ENCODE results near the gene DOK6.
"Not testable (repeated sequence)": the region's sequence is repeated elsewhere in the genome, so short reads cannot be mapped to it uniquely, and the experiment has no call there.

DOK6 gene

GRCh38 chr18:69820538-69820937 lies 419.9 kb downstream of the DOK6 start:
- in situ Hi-C loops (cut with MboI; ENCODE audit: low sequenced_read_pairs) = no loop called here
- no peaks in the 10 kb centered on the region for H3K9me3 ChIP-seq

GRCh38 chr18:69830189-69830588 lies 429.5 kb downstream of the DOK6 start:
- in situ Hi-C loops (cut with MboI; ENCODE audit: low sequenced_read_pairs) = no loop called here
- H3K27me3 ChIP-seq (ENCODE audit: low read depth) = no peaks in the 10 kb centered on the region
- H3K36me3 ChIP-seq (replicated peaks) = no peaks in the 10 kb centered on the region
- no peak overlapping the region for H3K4me3 ChIP-seq
- no peaks in the 10 kb centered on the region for H3K9me3 ChIP-seq
- DNase-seq (ENCODE audit: low spot score in 2 of 2) = no peak
- H3K4me1 ChIP-seq = no peaks in the 10 kb centered on the region

More at GRCh38 chr18:69820538-69820937, 419.9 kb downstream of the DOK6 start:
- Histone ChIP-seq H3K4me3 (no peak overlapping the region), H3K36me3 (replicated peaks) (no peaks in the 10 kb centered on the region), H3K27me3 (ENCODE audit: low read depth) (no peaks in the 10 kb centered on the region), H3K4me1 (no peaks in the 10 kb centered on the region)
- DNase-seq (ENCODE audit: low spot score in 2 of 2) = no peak

- H3K4me3 ChIP-seq; H3K36me3 ChIP-seq (replicated peaks); DNase-seq (ENCODE audit: low spot score in 2 of 2); H3K4me1 ChIP-seq; in situ Hi-C loops (cut with MboI; ENCODE audit: low sequenced_read_pairs); H3K27me3 ChIP-seq (ENCODE audit: low read depth); H3K9me3 ChIP-seq: not testable (repeated sequence)
These were observed 434.3 kb downstream of the DOK6 start for GRCh38 chr18:69834980-69835379.

- DNase-seq (ENCODE audit: low spot score in 2 of 2) = no peak
- in situ Hi-C loops (cut with MboI; ENCODE audit: low sequenced_read_pairs) = no loop called here
- Histone ChIP-seq H3K36me3 (replicated peaks) (no peaks in the 10 kb centered on the region), H3K27me3 (ENCODE audit: low read depth) (no peaks in the 10 kb centered on the region), H3K4me3 (no peak overlapping the region), H3K4me1 (no peaks in the 10 kb centered on the region), H3K9me3 (no peaks in the 10 kb centered on the region)
These were observed 437.3 kb downstream of the DOK6 start for GRCh38 chr18:69838003-69838402.

GRCh38 chr18:69838620-69839411 lies 438.1 kb downstream of the DOK6 start:
- Histone ChIP-seq H3K27me3 (ENCODE audit: low read depth) (no peaks in the 10 kb centered on the region), H3K36me3 (replicated peaks) (no peaks in the 10 kb centered on the region), H3K4me3 (no peak overlapping the region), H3K9me3 (no peaks in the 10 kb centered on the region), H3K4me1 (no peaks in the 10 kb centered on the region)
- peak; percentile 8 to 73 for DNase-seq (ENCODE audit: low spot score in 2 of 2)
- in situ Hi-C loops (cut with MboI; ENCODE audit: low sequenced_read_pairs) = no loop called here

- in situ Hi-C loops (cut with MboI; ENCODE audit: low sequenced_read_pairs) = no loop called here
- Histone ChIP-seq H3K4me1 (no peaks in the 10 kb centered on the region), H3K9me3 (no peaks in the 10 kb centered on the region), H3K27me3 (ENCODE audit: low read depth) (no peaks in the 10 kb centered on the region), H3K36me3 (replicated peaks) (no peaks in the 10 kb centered on the region), H3K4me3 (no peak overlapping the region)
- no peak for DNase-seq (ENCODE audit: low spot score in 2 of 2)
These were observed 438.8 kb downstream of the DOK6 start for GRCh38 chr18:69839497-69839896.

GRCh38 chr18:69840001-69840400 lies 439.3 kb downstream of the DOK6 start:
- no peak for DNase-seq (ENCODE audit: low spot score in 2 of 2)
- no peaks in the 10 kb centered on the region for H3K27me3 ChIP-seq (ENCODE audit: low read depth)
- in situ Hi-C loops (cut with MboI; ENCODE audit: low sequenced_read_pairs) = no loop called here
- H3K36me3 ChIP-seq (replicated peaks) = no peaks in the 10 kb centered on the region
- no peak overlapping the region for H3K4me3 ChIP-seq
- no peaks in the 10 kb centered on the region for H3K4me1 ChIP-seq
- no peaks in the 10 kb centered on the region for H3K9me3 ChIP-seq

GRCh38 chr18:69840445-69840844 lies 439.8 kb downstream of the DOK6 start:
- H3K27me3 ChIP-seq (ENCODE audit: low read depth) = no peaks in the 10 kb centered on the region
- no peak for DNase-seq (ENCODE audit: low spot score in 2 of 2)
- H3K36me3 ChIP-seq (replicated peaks) = no peaks in the 10 kb centered on the region
- in situ Hi-C loops (cut with MboI; ENCODE audit: low sequenced_read_pairs) = no loop called here
- no peak overlapping the region for H3K4me3 ChIP-seq
- no peaks in the 10 kb centered on the region for H3K9me3 ChIP-seq
- H3K4me1 ChIP-seq = no peaks in the 10 kb centered on the region

- no peak for DNase-seq (ENCODE audit: low spot score in 2 of 2)
- Histone ChIP-seq H3K27me3 (ENCODE audit: low read depth) (no peaks in the 10 kb centered on the region), H3K9me3 (no peaks in the 10 kb centered on the region), H3K36me3 (replicated peaks) (no peaks in the 10 kb centered on the region), H3K4me3 (no peak overlapping the region), H3K4me1 (no peaks in the 10 kb centered on the region)
- in situ Hi-C loops (cut with MboI; ENCODE audit: low sequenced_read_pairs) = no loop called here
These were observed 440.4 kb downstream of the DOK6 start for GRCh38 chr18:69841117-69841516.

- no peaks in the 10 kb centered on the region for H3K9me3 ChIP-seq
- in situ Hi-C loops (cut with MboI; ENCODE audit: low sequenced_read_pairs) = no loop called here
- no peaks in the 10 kb centered on the region for H3K4me1 ChIP-seq
- no peak overlapping the region for H3K4me3 ChIP-seq
- DNase-seq (ENCODE audit: low spot score in 2 of 2) = no peak
- no peaks in the 10 kb centered on the region for H3K27me3 ChIP-seq (ENCODE audit: low read depth)
- no peaks in the 10 kb centered on the region for H3K36me3 ChIP-seq (replicated peaks)
These were observed 442.3 kb downstream of the DOK6 start for GRCh38 chr18:69843015-69843414.

GRCh38 chr18:69844656-69845055 lies 444.0 kb downstream of the DOK6 start:
- Histone ChIP-seq H3K4me1 (no peaks in the 10 kb centered on the region), H3K9me3 (no peaks in the 10 kb centered on the region), H3K4me3 (no peak overlapping the region), H3K36me3 (replicated peaks) (no peaks in the 10 kb centered on the region), H3K27me3 (ENCODE audit: low read depth) (no peaks in the 10 kb centered on the region)
- DNase-seq (ENCODE audit: low spot score in 2 of 2) = no peak
- in situ Hi-C loops (cut with MboI; ENCODE audit: low sequenced_read_pairs) = no loop called here

- no peak for DNase-seq (ENCODE audit: low spot score in 2 of 2)
- no peak overlapping the region for H3K4me3 ChIP-seq
- no peaks in the 10 kb centered on the region for H3K4me1 ChIP-seq
- in situ Hi-C loops (cut with MboI; ENCODE audit: low sequenced_read_pairs) = no loop called here
- no peaks in the 10 kb centered on the region for H3K36me3 ChIP-seq (replicated peaks)
- H3K9me3 ChIP-seq = no peaks in the 10 kb centered on the region
- H3K27me3 ChIP-seq (ENCODE audit: low read depth) = no peaks in the 10 kb centered on the region
These were observed 445.2 kb downstream of the DOK6 start for GRCh38 chr18:69845593-69846506.

- no peak overlapping the region for H3K4me3 ChIP-seq
- no peak for DNase-seq (ENCODE audit: low spot score in 2 of 2)
- no peaks in the 10 kb centered on the region for H3K36me3 ChIP-seq (replicated peaks)
- H3K4me1 ChIP-seq = no peaks in the 10 kb centered on the region
- H3K27me3 ChIP-seq (ENCODE audit: low read depth) = no peaks in the 10 kb centered on the region
- in situ Hi-C loops (cut with MboI; ENCODE audit: low sequenced_read_pairs) = no loop called here
- no peaks in the 10 kb centered on the region for H3K9me3 ChIP-seq
These were observed 452.4 kb downstream of the DOK6 start for GRCh38 chr18:69853051-69853450.

GRCh38 chr18:69854455-69854854 lies 453.8 kb downstream of the DOK6 start:
- Histone ChIP-seq H3K9me3 (no peaks in the 10 kb centered on the region), H3K36me3 (replicated peaks) (no peaks in the 10 kb centered on the region), H3K4me1 (no peaks in the 10 kb centered on the region), H3K27me3 (ENCODE audit: low read depth) (no peaks in the 10 kb centered on the region), H3K4me3 (no peak overlapping the region)
- DNase-seq (ENCODE audit: low spot score in 2 of 2) = no peak
- in situ Hi-C loops (cut with MboI; ENCODE audit: low sequenced_read_pairs) = no loop called here
